ENCODE results near the gene DCX. TPM values are rescaled to one million over a fixed set of nuclear protein-coding genes. Genes with fewer than 3 reads are reported as not detected.

DCX gene
- polyA plus RNA-seq, 3 donors, result not detected

DNA sequence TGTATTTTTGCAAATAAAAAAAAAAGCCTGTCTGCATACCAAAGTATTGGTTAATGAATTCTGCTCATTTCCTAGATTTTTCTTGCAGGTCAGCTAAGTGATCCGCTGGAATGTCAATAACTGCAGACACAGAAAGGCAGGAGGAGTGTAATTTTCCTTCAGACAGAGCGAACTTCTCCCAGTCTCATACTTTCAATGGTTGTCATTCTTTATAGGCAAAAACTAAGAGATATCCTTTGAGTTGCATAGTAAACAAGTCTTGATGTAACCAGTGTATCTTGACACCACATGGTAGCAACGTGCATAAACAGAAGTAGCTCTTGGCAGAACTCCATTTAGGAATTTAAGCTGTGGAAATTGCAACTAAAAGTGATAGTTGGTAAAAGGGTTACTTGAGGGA, 149.9 kb downstream of the DCX start:
- H3K27me3 Mint-ChIP-seq (ENCODE audit: low read depth in 3 of 3), result peaks cover 3 to 5% (median 4%) of the 10 kb centered on the region in 3 donors

DNA sequence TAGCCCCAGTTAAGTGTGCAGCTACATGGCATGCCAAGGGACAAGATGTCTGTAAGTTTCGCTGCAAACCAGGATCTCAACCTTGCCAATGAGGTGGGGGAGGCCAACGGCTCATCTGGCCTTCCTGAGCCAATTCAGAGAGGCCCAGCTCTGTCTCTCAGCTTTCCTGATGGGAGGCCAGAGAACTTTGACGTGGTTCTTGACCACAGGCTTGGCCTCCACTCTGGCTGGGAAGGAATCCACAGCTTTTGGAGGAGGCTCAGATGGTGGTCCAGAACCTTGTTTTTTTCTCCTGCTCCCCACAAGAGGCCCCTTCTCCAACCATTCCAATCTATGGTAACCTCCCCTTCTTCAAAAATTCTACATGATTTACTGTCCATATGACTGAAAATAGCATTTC, 151.5 kb downstream of the DCX start:
- H3K27ac Mint-ChIP-seq, result no peak overlapping the region
- H3K9me3 Mint-ChIP-seq, result no peaks in the 10 kb centered on the region
- peaks cover 1 to 5% (median 3%) of the 10 kb centered on the region in 3 donors for H3K27me3 Mint-ChIP-seq (ENCODE audit: low read depth in 3 of 3)

More for the DNA sequence above, 149.9 kb downstream of the DCX start:
- H3K27me3 ChIP-seq (ENCODE audit: control insufficient read depth in 2 of 2, insufficient read depth in 2 of 2, low read length in 2 of 2), result peaks cover 0 to 4% of the 10 kb centered on the region in 2 donors
- Mint-ChIP-seq H3K4me1 (no peaks in the 10 kb centered on the region), H3K36me3 (no peaks in the 10 kb centered on the region), H3K27ac (peak overlapping the region in 1 of 7 donors; percentile 74), H3K4me3 (no peak overlapping the region), H3K9me3 (no peaks in the 10 kb centered on the region)
- H3K79me2 ChIP-seq (ENCODE audit: insufficient read depth, low read length), result no peaks in the 10 kb centered on the region
- H3K9ac ChIP-seq (ENCODE audit: insufficient read depth, low read length, poor library complexity, severe bottlenecking), result no peak overlapping the region
- H3K4me1 ChIP-seq (ENCODE audit: control insufficient read depth in 1 of 2, insufficient read depth in 2 of 2, low read length in 2 of 2), result no peaks in the 10 kb centered on the region
- H3K27ac ChIP-seq (ENCODE audit: low read depth in 1 of 2, low read length in 2 of 2), result no peak overlapping the region
- DNase-seq, result no peak
- no peaks in the 10 kb centered on the region for H3K36me3 ChIP-seq (replicated peaks in 1 of 2; ENCODE audit: control insufficient read depth in 1 of 2, insufficient read depth in 2 of 2, low read length in 2 of 2)
- no peak overlapping the region for H3K4me2 ChIP-seq (replicated peaks; ENCODE audit: extremely low read depth, low read length, poor library complexity, severe bottlenecking)
- no peak overlapping the region for H2AFZ ChIP-seq (ENCODE audit: insufficient read depth, low read depth, low read length, poor library complexity, severe bottlenecking)
- H3K4me3 ChIP-seq (replicated peaks in 1 of 3; ENCODE audit: low read depth in 2 of 3, low read length in 3 of 3), result no peak overlapping the region
- intact Hi-C loops (cut with micrococcal nuclease), result no loop called here
- 83% methylated on average over 1 of the region's 3 CpGs for WGBS (ENCODE audit: insufficient coverage)
- H3K9me3 ChIP-seq (replicated peaks in 1 of 2; ENCODE audit: control insufficient read depth in 1 of 2, insufficient read depth in 1 of 2, low read length in 2 of 2), result no peaks in the 10 kb centered on the region
- no peaks in the 10 kb centered on the region for H4K20me1 ChIP-seq (ENCODE audit: insufficient read depth, low read length)
- no peak for TF ChIP-seq CTCF (IDR thresholded peaks at IDR 0.05)

More for the DNA sequence above, 151.5 kb downstream of the DCX start:
- TF ChIP-seq CTCF (IDR thresholded peaks at IDR 0.05), result no peak
- Histone ChIP-seq H3K4me1 (ENCODE audit: control insufficient read depth in 1 of 2, insufficient read depth in 2 of 2, low read length in 2 of 2) (no peaks in the 10 kb centered on the region), H3K36me3 (replicated peaks in 1 of 2; ENCODE audit: control insufficient read depth in 1 of 2, insufficient read depth in 2 of 2, low read length in 2 of 2) (no peaks in the 10 kb centered on the region), H3K27ac (ENCODE audit: low read depth in 1 of 2, low read length in 2 of 2) (no peak overlapping the region), H4K20me1 (ENCODE audit: insufficient read depth, low read length) (no peaks in the 10 kb centered on the region), H2AFZ (ENCODE audit: insufficient read depth, low read depth, low read length, poor library complexity, severe bottlenecking) (no peak overlapping the region), H3K9me3 (replicated peaks in 1 of 2; ENCODE audit: control insufficient read depth in 1 of 2, insufficient read depth in 1 of 2, low read length in 2 of 2) (no peaks in the 10 kb centered on the region), H3K4me2 (replicated peaks; ENCODE audit: extremely low read depth, low read length, poor library complexity, severe bottlenecking) (no peak overlapping the region), H3K4me3 (replicated peaks in 1 of 3; ENCODE audit: low read depth in 2 of 3, low read length in 3 of 3) (no peak overlapping the region), H3K27me3 (ENCODE audit: control insufficient read depth in 2 of 2, insufficient read depth in 2 of 2, low read length in 2 of 2) (peaks cover 0 to 2% of the 10 kb centered on the region in 2 donors), H3K9ac (ENCODE audit: insufficient read depth, low read length, poor library complexity, severe bottlenecking) (no peak overlapping the region), H3K79me2 (ENCODE audit: insufficient read depth, low read length) (no peaks in the 10 kb centered on the region)
- DNase-seq, result no peak
- Mint-ChIP-seq H3K4me3 (no peak overlapping the region), H3K4me1 (no peaks in the 10 kb centered on the region), H3K36me3 (no peaks in the 10 kb centered on the region)
- WGBS (ENCODE audit: insufficient coverage), result no CpG with 5 or more reads among the region's 3 CpGs
- intact Hi-C loops (cut with micrococcal nuclease), result no loop called here
